Stomach (tissue), 9 donors: ENCODE measurements around the gene MRPS12. TPM values are rescaled to one million over a fixed set of nuclear protein-coding genes. Genes with fewer than 3 reads are reported as not detected.

Experiments used
- DNase-seq, 2 donors: peaks; one replicate each; pipeline versions ENCODE4 v3.0.0 to v3.0.0-alpha.2; 2013 to 2019
- H3K27ac ChIP-seq, 5 donors: fragments of 200-600 bp in 4 of 5; sonication (generic) in 4 of 5; one replicate each; pipeline ENCODE4 v1.5.1; 2013 to 2019; ENCODE audit warnings: mild to moderate bottlenecking in 1 of 5, moderate library complexity in 1 of 5
- H3K27me3 ChIP-seq, 3 donors: fragments of 200-600 bp; sonication (generic); one replicate each; pipeline ENCODE4 v1.5.1; 2017 to 2019; ENCODE audit warnings: mixed run types in 1 of 3
- H3K36me3 ChIP-seq, 4 donors: fragments of 200-600 bp; sonication (generic); 1 replicate in 3 of 4; 2 replicates in 1 of 4; pipeline ENCODE4 v1.5.1; 2016 to 2019
- H3K4me1 ChIP-seq, 4 donors: fragments of 200-600 bp; sonication (generic); one replicate each; pipeline ENCODE4 v1.5.1; 2016 to 2019
- H3K4me3 ChIP-seq, 4 donors: fragments of 200-600 bp; sonication (generic) in 3 of 4; one replicate each; pipeline ENCODE4 v1.5.1; 2016 to 2019; ENCODE audit warnings: mild to moderate bottlenecking in 1 of 4
- H3K9me3 ChIP-seq, 4 donors: fragments of 200-600 bp; sonication (generic); one replicate each; pipeline ENCODE4 v1.5.1; 2016 to 2019
- CTCF ChIP-seq, 7 experiments: fragments of 450-650 bp in 4 of 7; fragments of 200-600 bp in 3 of 7; sonication (generic) in 3 of 7; IDR thresholded peaks; one replicate each; pipeline ENCODE4 v1.5.1; 2016 to 2019; ENCODE audit warnings: antibody characterized with exemption in 7 of 7, control low read depth in 2 of 7, mild to moderate bottlenecking in 1 of 7
- EP300 ChIP-seq: sonication (generic); formaldehyde crosslinking; IDR thresholded peaks from one replicate; pipeline ENCODE4 v1.6.1; 2017; ENCODE audit warnings: antibody characterized with exemption
- POLR2A ChIP-seq, 4 donors: fragments of 450-650 bp; IDR thresholded peaks; one replicate each; pipeline ENCODE4 v1.6.1; 2016; ENCODE audit warnings: antibody characterized with exemption in 4 of 4, control low read depth in 2 of 4, mild to moderate bottlenecking in 1 of 4, moderate library complexity in 1 of 4
- POLR2AphosphoS5 ChIP-seq, 3 donors: sonication (generic); formaldehyde crosslinking; IDR thresholded peaks; one replicate each; pipeline ENCODE4 v1.6.1; 2016; ENCODE audit warnings: antibody characterized with exemption in 3 of 3
- WGBS, 5 donors: extraction: QIAGEN DNeasy Blood & Tissue Kit in 3 of 5; methylation state at CpG; one replicate each; pipeline versions ENCODE4 v1.1.5 to v1.1.7; 2013 to 2018; 5-methylcytosine and 5-hydroxymethylcytosine counted together
- intact Hi-C: fragments of 100-400 bp; cut with DNase I; formaldehyde crosslinking; loops from one replicate; pipeline ENCODE4 v1.15.1; 2023; ENCODE audit warnings: low total_unique reads
- polyA plus RNA-seq, 3 donors: library from polyadenylated mRNA; stranded (reverse); fragments of 200-250 nt; gene quantifications; one replicate each; pipeline ENCODE4 v1.2.3, GENCODE V29; 2013
- total RNA-seq, 5 donors: library from RNA; depleted of rRNA; stranded (reverse); fragments of >200 nt; gene quantifications; one replicate each; pipeline versions ENCODE4 v1.1.0 to v1.2.3, GENCODE V29; 2014 to 2016
- donor health status: healthy with polysubstance abuse.
- donor health status: Bipolar disorder and iron deficiency.
- donor health status: healthy.

MRPS12 gene
- total and polyA plus RNA-seq, 8 donors: 3.8 to 73.1 (median 34.6) TPM

- Histone ChIP-seq H3K36me3 (peaks cover 7 to 15% (median 10%) of the 10 kb centered on the region in 4 donors), H3K4me3 (peak overlapping the region; percentile 64 to 96 (median 74)), H3K4me1 (peaks cover 20 to 58% (median 37%) of the 10 kb centered on the region in 4 donors), H3K9me3 (no peaks in the 10 kb centered on the region), H3K27me3 (no peaks in the 10 kb centered on the region), H3K27ac (peak overlapping the region; percentile 93 to 99 (median 96))
- 2 to 3% (median 2%) methylated on average over 8 of the region's 8 CpGs for WGBS, 5 donors
- DNase-seq: no peak
- TF ChIP-seq EP300 (no peak), POLR2A (IDR thresholded peaks at IDR 0.05) (no peak), POLR2AphosphoS5 (IDR thresholded peaks at IDR 0.05) (no peak), CTCF (IDR thresholded peaks at IDR 0.05) (no peak)
- intact Hi-C loops: no loop called here
Measured at GRCh38 chr19:38900202-38900629, 30.5 kb upstream of the MRPS12 start.

GRCh38 chr19:38900743-38901190 lies 30.0 kb upstream of the MRPS12 start:
- H3K36me3 ChIP-seq: peaks cover 13 to 20% (median 16%) of the 10 kb centered on the region in 4 donors
- intact Hi-C loops: no loop called here
- H3K9me3 ChIP-seq: no peaks in the 10 kb centered on the region
- TF ChIP-seq POLR2AphosphoS5 (IDR thresholded peaks at IDR 0.05) (no peak), EP300 (no peak), CTCF (IDR thresholded peaks at IDR 0.05) (no peak), POLR2A (IDR thresholded peaks at IDR 0.05) (no peak)
- no peaks in the 10 kb centered on the region for H3K27me3 ChIP-seq
- H3K4me3 ChIP-seq: peak overlapping the region; percentile 64 to 96 (median 74)
- no peak for DNase-seq
- peaks cover 20 to 53% (median 37%) of the 10 kb centered on the region in 4 donors for H3K4me1 ChIP-seq
- WGBS, 5 donors: 6 to 20% (median 13%) methylated on average over 3 of the region's 3 CpGs
- H3K27ac ChIP-seq: peak overlapping the region in 4 of 5 donors; percentile 93 to 99 (median 96)

GRCh38 chr19:38901683-38902082 lies 29.1 kb upstream of the MRPS12 start:
- Histone ChIP-seq H3K4me1 (peaks cover 20 to 43% (median 34%) of the 10 kb centered on the region in 4 donors), H3K9me3 (no peaks in the 10 kb centered on the region), H3K36me3 (peaks cover 16 to 28% (median 23%) of the 10 kb centered on the region in 4 donors), H3K4me3 (no peak overlapping the region), H3K27me3 (no peaks in the 10 kb centered on the region), H3K27ac (no peak overlapping the region)
- DNase-seq: no peak
- WGBS, 5 donors: 98 to 100% (median 100%) methylated on average over 1 of the region's 1 CpG
- TF ChIP-seq EP300: no peak
- intact Hi-C loops: no loop called here

- 87 to 90% (median 88%) methylated on average over 32 to 35 of the region's 35 CpGs for WGBS, 5 donors
- no peak for DNase-seq
- Histone ChIP-seq H3K27ac (no peak overlapping the region), H3K27me3 (no peaks in the 10 kb centered on the region), H3K4me3 (no peak overlapping the region), H3K36me3 (peaks cover 33 to 55% (median 49%) of the 10 kb centered on the region in 4 donors), H3K4me1 (peaks cover 5 to 20% (median 15%) of the 10 kb centered on the region in 4 donors), H3K9me3 (no peaks in the 10 kb centered on the region)
- TF ChIP-seq POLR2A (IDR thresholded peaks at IDR 0.05) (no peak), EP300 (no peak), POLR2AphosphoS5 (IDR thresholded peaks at IDR 0.05) (no peak), CTCF (IDR thresholded peaks at IDR 0.05) (no peak)
- intact Hi-C loops: no loop called here
Measured at GRCh38 chr19:38904581-38905539, 25.9 kb upstream of the MRPS12 start.
